NB4 (cell line): ENCODE measurements around the gene GULP1.

ENCODE experiments used
- CTCF ChIP-seq: IDR thresholded peaks from one replicate; pipeline ENCODE4 v1.5.1; 2012; ENCODE audit warnings: low read depth, low read length
- MAX ChIP-seq: IDR thresholded peaks from 2 replicates; pipeline ENCODE4 v1.6.1; 2011; ENCODE audit warnings: low read depth, low read length
- MYC ChIP-seq: IDR thresholded peaks from 2 replicates; pipeline ENCODE4 v1.6.1; 2011; ENCODE audit warnings: low read depth, low read length
- POLR2A ChIP-seq: IDR thresholded peaks from 2 replicates; pipeline ENCODE4 v1.6.1; 2011; ENCODE audit warnings: mild to moderate bottlenecking; ENCODE audit not compliant: insufficient read length; ENCODE audit errors: extremely low read depth

GRCh38 chr2:188497726-188498125 is 206.1 kb downstream of the GULP1 start:
- TF ChIP-seq POLR2A (no peak), CTCF (no peak), MAX (no peak), MYC (no peak)
